Fibroblast of peridontal ligament (primary cell): Measurements from ENCODE around the gene TARM1.
"Not testable (repeated sequence)": the region's sequence is repeated elsewhere in the genome, so short reads cannot be mapped to it uniquely, and the experiment has no call there.

Experiments used
- DNase-seq: peaks from one replicate; pipeline ENCODE4 v3.0.0-alpha.2; 2010; ENCODE audit errors: extremely low read depth

Gene TARM1

DNA sequence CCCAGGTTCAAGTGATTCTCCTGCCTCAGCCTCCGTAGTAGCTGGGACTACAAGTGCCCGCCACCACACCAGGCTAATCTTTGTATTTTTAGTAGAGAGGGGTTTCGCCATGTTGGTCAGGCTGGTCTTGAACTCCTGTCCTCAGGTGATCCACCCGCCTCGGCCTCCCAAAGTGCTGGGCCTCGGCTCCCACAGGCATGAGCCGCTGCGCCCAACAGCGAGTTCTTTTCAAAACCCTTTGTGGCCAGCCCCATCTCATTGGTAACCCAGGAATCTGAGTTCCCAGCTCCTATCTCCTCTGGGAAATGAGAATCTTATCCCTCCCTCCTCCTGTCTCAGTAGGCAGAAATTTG is 18.7 kb upstream of the TARM1 start:
- not testable (repeated sequence) for DNase-seq

DNA sequence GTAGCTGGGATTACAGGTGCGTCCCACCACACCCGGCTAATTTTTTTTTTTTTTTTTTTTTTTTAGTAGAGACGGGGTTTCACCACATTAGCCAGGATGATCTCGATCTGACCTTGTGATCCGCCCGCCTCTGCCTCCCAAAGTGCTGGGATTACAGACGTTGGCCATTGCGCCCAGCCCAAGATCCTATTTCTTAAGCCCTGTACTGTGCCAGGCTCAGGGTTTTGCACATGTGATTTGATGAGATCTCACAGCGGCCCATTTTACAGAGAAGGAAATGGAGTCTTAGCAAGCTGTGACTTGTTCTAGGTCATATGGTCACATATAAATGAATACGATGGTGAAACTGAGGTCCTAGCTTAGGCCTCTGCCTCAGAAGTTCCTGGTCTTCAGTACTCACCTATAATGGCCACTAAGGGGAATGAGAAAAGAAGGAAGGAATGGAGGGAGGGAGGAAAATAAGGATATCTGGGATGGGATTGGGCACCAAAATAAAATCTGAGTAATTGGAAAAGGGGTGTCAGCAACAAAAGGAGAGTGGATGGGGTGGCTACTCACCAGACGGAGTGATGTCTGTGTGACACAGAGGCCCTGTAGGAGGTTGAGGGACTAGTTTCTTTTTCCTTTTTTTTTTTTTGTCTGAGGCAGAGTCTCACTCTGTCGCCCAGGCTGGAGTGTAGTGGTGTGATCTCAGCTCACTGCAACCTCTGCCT is 18.2 kb upstream of the TARM1 start:
- DNase-seq, result no peak

DNA sequence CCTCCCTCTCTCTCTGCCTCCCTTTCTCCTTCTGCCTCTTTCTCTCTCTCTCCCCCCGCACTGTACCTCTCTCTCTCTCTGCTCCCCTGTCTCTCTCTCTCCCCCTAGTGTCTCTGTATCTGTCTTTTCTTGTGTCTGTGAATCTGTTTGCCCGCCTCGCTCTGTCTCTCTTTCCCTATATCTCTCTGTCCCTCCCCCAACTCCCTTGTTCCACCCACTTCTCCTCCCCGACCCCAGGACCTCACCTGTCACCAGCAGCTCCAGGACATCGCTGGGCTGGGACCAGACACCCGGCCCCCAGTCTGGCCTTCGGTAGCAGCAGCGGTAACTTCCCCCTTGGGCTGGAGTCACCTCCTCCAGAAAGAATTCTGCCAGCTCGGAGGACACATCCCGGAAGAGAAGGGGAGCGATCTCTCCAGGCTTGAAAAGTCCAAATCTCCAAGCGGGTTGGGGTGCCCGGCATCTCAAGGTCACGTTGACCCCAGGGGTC is 15.5 kb upstream of the TARM1 start:
- peak; percentile 62 for DNase-seq

DNA sequence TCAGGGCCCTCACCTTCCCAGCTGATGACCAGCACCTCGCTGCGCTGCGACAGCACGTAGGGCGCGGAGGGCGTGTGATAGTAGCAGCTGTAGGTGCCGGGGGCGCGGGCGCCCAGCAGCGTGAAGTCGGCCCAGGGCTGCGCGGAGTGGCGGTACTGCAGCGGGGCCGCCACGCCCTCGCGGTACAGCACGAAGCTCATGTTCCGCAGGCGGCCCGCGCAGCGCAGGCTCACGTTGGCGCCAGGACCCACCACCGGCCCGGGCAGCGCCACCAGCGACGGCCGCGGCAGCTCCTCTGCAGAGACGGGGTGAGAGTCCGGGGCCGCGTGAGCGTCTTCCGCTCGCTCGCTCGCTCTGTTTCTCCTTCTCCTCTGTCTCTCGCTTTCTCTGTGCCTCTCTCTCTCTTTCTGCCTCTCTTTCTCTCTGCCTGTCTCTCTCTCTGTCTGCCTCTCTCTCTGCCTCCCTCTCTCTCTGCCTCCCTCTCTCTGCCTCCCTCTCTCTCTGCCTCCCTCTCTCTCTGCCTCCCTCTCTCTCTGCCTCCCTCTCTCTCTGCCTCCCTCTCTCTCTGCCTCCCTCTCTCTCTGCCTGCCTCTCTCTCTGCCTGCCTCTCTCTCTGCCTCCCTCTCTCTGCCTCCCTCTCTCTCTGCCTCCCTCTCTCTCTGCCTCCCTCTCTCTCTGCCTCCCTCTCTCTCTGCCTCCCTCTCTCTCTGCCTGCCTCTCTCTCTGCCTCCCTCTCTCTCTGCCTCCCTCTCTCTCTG is 14.9 kb upstream of the TARM1 start:
- peak; percentile 26 for DNase-seq

DNA sequence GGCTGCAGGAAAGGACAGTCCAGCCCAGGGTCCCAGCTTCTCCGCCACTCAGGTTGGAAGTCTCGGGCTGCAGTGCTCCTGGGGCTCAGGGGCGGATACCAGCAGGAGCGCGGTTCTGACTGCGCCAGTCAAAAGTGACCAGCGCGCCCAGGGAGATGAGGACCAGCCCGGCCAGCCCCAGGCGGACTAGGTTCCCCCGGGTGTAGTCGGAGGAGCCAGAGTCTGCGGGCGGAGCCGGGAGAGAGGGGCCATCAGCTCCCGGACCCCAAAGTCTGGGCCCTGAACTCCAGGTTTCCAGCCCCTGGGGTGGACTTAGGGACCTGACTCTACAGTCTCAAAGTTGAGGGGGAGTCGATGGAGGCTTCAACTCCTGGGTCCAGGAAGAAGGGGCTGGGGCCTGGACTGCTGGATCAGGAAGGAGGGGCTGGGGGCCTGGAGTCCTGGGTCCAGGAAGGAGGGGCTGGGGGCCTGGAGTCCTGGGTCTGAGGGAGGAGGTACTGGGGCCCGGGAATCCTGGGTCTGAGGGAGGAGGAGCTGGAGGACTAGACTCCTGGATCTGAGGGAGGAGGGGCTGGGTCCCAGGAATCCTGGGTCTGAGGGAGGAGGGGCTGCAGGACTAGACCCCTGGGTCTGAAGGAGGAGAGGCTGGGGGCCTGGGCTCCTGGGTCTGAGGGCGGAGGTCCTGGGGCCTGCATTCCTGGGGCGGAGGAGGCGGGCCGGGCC is 14.1 kb upstream of the TARM1 start:
- no peak for DNase-seq

DNA sequence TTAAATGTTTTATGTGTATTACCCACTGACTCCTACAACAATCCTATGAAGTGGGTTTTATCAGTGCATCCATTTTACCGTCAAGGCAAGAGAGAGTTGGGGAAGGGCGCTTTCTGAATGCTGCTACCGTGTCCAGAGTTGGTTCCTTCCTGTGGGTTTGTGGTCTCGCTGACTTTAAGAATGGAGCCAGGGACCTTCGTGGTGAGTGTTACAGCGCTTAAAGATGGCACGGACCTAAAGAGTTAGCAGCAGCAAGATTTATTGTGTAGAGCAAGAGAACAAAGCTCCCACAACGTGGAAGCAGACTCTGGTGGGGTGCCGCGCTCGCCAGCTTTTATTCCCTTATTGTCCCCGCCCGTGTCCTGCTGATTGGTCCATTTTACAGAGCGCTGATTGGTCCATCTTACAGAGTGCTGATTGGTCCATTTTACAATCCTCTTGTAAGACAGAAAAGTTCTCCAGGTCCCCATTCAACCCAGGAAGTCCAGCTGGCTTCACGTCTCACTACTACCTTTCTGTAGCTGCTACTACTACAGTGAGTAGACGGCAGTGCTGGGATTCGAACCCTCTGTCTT is 13.3 kb upstream of the TARM1 start:
- no peak for DNase-seq

DNA sequence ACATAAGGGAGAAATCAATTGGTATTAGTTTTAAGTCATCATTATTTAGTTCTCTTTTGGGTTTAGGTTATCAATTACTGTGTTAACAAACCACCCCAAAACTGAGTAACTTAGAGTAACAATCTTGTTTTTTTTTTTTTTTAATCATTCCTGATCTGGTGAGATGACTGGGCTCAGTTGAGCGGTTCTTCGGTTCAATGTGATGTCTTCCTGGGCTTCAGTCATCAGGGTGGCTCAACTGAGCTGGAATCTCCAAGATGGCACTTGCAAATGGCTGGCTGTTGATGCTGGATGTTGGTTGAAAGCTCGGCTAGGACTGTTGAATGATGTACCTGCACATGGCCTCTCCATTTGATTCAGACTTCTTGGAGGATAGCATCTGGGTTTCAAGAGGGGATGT is 3.2 kb upstream of the TARM1 start:
- no peak for DNase-seq

DNA sequence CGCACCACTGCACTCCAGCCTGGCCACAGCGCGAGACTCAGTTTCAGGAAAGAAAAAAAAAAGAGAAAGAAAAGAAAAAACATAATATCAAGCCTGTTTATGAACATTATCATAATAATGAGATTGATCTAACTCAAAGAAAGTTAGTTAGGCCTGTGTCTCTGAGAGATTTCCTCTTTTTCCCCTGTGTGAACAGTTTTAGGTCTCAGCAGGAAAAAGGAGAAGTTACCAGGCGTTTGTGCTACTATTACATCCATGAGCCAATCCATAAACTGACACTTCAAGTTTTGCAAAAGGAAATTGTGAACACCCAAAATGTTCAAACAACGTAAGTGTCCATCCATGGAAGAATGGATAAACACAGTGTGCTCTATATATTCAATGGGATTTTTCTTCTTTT is 3.8 kb downstream of the TARM1 start:
- no peak for DNase-seq

DNA sequence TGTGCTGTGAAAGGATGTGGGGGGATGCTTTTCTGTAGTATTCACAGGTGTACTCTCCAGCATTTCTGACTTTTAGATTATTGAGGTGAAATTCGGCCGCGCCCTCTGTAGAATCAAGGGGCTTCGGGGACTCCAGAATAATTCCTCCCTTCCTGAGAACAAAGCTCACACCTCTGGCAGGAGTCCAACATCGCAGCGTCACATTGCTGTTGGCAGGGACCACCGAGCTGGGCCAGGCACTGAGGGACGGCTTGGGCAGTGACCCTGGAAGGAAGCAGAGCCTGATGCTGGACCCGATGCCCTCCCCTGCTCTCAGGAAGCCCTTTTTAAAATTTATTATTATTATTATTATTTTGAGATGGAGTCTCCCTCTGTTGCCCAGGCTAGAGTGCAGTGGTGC is 6.3 kb downstream of the TARM1 start:
- no peak for DNase-seq

DNA sequence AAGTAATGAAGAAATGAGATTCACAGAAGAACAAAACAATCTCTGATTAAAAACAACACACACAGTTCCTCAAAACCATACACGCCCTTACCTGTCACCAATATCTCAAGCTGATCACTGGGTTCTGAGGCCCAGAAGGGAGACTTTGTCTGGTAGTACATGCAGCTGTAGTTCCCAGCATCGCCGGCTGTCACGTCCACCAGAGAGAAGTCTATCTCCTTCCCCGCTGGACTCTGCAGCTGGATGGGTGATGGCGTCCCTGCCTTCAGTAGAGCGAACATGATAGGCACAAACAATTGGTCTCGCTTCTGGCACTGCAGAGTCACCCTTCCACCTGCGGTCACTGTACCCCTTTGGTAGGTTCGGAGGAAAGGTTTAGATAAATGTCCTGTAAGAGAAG is 7.3 kb downstream of the TARM1 start:
- DNase-seq, result no peak

DNA sequence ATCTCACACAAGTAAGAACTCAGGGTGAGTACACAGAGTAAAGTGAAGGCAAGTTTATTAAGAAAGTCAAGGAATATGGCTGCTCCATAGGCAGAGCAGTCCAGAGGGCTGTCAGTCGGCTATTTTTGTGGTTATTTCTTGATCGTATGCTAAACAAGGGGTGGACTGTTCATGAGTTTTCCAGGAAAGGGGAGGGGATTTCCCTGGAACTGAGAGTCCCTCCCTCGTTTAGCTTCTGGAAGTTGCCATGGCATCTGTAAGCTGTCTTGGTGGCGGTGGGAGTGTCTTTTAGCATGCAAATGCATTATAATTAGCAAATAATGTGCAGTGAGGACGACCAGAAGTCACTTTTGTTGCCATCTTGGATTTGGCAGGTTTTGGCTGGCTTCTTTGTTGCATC is 11.7 kb downstream of the TARM1 start:
- no peak for DNase-seq

DNA sequence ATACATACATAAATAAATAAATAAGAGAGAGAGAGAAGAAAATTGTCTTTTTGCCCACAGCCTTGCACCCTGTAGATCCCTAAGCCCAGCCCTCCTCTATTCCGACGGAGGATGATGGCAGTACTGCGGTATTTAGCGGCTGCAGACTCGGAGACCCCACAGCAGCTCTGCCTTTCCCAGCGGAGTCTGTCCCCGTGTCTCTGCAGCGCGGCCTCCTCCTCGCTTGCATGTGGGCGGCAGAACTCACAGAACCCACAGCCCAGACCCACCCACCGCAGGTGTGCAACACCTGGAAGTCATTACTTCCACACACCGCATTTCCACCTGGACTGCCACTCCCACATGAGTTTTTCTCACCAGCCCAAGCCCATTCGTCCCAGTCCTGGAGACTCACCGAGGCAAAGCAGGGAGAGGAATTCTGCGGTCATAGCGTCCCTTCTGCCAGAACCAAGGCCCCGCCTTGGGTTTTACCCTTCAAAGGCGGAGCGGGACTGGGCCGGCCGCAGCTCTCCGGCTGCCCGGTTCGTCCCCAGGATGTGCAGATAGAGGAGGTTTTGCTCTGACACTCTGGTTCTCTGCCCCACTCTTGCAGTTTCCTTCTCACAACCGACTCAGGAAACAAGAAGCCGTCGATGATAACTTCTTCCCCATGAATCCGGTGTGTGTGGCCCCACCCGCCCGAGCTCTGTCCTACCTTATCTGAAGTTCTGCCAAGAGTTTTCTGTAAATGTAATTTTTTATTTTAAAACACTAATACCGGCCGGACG is 17.6 kb downstream of the TARM1 start, which contains the start of gene VSTM1:
Gene VSTM1, minus strand, starts transcription at position 548 of the 767 bp plus-strand sequence. Its CDS starts 120 bp downstream, at position 428.
- DNase-seq, result no peak

DNA sequence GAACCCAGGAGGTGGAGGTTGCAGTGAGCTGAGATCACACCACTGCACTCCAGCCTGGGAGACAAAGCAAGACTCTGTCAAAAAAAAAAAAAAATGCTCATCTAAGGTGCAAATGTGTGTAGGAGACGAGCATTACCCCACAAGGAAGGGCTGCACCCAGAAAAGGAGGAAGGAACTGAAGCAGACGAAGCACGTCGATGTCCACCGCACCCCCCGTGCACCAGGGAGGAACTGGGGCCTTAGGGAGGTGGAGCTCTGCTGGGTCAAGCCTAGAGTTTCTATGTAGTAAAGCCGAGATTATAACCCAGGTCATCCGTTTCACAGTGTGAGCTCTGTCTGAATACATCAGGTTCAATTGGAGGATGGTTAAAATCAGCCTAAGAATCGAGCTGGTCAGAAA is 18.5 kb downstream of the TARM1 start:
- DNase-seq, result no peak

DNA sequence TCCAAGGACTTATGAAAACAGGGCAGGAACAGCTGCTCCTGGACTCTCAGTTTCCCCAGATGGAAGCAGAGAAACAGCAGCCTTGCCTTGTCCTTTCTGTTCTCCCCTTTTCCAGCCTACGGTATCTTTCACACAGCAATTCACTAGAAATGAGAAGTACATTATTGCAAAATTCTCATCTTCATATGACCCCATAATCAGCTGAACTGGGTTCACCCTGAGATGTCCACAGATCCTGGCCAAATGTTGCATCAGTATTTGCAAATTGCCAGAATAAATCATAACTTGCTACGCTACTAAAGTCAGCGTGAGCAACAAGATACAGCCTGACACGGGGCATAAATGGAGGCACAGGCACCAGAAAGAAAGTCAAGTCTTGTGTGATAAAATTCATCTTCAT is 33.5 kb downstream of the TARM1 start:
- no peak for DNase-seq

DNA sequence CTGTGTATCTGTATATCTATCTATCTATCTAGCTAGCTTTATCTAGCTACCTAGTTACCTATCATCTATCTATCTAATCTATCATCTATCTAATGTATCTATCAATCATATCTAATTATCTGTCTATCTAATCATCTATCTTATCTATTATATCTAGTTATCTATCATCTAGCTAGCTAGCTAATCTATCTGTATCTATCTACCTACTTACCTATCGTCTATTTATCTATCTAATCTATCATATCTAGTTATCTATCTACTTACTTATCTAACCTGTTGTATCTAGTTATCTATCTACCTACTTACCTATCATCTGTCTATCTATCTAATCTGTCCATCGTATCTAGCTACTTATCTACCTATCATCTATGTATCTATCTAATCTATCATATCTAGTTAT is 35.4 kb downstream of the TARM1 start:
- no peak for DNase-seq

DNA sequence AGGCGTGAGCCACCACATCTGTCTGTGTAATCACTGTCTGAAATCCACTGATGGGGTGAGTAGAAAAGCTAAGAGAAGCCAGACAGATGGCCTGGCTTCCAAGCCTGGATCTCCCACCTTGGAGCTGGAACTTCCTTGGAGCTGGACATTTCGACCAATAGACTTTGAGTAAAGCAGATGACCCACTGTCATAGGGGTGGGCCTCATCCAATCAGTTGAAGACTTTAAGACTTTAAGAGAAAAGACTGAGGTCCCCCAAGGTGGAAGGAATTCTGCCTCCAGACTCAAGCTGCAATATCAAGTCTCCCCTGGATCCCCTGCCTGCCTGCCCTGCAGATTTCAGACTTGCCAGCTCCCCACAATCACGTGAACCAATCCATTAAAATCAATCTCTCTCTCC is 38.2 kb downstream of the TARM1 start:
- DNase-seq, result no peak

DNA sequence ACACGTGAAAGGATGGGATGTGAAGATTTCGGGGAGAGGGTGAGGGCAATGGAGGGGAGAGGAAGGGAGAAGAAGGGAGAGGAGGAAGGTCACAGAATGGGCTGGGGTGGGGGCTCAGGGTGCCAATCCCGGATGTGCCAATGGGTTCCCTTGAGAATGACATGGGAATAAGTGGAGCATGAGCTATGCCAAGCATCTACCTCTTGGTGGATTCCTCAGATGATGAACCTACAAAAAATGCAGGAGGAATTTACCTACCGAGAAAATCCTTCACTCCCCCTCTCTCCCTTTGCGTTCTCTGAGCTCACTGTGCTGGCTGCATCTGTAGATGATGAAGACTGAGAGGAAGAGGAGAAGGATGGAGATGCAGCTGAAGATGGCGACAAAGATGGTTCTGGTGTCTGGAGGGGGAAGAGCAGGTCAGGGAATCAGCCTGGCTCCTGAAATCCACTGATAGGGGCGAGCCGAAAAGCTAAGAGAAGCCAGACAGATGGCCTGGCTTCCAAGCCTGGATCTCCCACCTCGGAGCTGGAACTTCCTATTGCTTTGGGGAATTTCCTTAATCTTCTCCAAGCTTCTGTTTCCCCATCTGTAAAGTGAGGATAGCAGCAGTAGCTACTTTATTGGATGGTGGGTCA is 39.1 kb downstream of the TARM1 start:
- DNase-seq, result no peak

DNA sequence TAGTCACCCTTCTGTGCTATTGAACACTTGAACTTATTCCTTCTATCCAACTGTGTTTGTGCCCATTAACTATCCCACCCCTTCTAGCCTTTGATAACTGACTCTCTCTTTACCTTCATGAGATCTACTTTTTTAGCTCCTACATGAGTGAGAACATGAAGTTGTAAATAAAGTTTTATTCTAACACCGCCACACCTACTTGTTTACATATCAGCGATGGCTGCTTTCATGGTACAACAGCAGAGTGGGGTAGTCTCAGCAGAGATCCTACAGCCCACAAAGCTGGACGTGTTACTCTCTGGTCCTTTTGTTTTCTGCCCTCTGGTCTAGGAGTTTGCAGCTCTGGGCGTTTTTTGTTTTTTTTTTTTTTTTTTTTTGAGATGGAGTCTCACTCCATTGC is 41.2 kb downstream of the TARM1 start:
- no peak for DNase-seq

DNA sequence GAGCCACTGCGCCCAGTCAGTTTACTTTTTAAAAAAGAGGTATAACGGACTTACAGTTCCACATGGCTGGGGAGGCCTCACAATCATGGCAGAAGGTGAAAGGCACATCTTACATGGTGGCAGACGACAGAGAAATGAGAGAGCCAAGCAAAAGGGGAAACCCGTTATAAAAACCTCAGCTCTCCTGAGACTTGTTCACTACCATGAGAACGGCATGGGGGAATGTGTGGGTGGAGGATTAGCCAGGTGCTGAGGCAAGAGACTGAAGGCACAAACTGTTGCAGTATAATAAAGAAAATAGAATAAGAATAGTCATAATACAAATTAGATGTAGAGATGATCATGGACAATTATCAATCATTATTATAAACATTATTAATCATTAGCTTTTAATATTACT is 44.6 kb downstream of the TARM1 start:
- peak; percentile 5 for DNase-seq

DNA sequence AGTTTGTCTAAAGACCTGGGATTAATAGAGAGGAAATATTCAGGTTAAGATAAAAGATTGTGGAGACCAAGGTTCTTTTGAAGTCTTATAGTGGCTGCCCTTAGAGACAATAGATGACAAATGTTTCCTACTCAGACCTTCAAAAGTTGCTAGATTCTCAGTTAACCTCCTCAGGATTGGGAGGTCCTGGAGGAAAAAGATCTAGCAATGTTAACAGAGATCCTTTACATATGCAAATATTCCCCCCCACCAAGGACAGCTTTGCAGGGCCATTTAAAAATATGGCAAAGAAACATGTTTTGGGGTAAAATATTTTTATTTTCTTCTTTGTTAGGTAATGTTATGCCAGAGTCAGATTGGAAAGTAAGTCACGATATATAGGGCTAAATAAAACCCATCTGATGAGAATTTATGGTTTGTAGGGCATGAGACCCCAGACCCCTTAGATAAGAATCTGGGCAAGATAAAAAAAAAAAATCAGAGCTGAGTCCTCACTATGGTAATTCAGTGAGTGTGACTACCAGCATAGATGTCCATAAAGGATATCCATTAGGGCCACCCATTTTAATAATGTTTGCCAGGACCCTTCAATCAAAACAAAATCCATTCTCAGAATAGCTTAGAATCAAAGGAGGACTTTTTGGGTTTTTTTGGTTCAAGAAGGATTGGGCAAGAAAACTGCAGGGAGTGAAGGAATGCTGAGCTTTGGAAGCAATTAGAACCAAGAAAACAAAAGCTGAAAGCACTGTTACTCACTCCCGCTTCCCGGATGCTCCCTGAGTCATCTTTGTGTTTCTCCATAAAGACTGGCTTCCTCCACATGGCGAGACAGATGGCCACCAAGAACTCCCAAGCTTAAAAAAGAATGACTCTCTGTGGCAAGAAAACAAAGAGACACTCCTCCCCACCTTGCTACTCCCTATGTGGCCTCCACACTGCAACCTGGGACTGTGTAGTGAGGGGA is 45.7 kb downstream of the TARM1 start:
- peak; percentile 94 for DNase-seq
